GM21717 (cell line): ENCODE data around the gene TRAK1.

ENCODE experiments used
- ATAC-seq: cut with Tn5 transposase; IDR thresholded peaks from one replicate; pipeline ENCODE4 v1.9.1; 2021; ENCODE audit warnings: mild to moderate bottlenecking, moderate library complexity; ENCODE audit not compliant: unreplicated experiment

TRAK1 gene

DNA sequence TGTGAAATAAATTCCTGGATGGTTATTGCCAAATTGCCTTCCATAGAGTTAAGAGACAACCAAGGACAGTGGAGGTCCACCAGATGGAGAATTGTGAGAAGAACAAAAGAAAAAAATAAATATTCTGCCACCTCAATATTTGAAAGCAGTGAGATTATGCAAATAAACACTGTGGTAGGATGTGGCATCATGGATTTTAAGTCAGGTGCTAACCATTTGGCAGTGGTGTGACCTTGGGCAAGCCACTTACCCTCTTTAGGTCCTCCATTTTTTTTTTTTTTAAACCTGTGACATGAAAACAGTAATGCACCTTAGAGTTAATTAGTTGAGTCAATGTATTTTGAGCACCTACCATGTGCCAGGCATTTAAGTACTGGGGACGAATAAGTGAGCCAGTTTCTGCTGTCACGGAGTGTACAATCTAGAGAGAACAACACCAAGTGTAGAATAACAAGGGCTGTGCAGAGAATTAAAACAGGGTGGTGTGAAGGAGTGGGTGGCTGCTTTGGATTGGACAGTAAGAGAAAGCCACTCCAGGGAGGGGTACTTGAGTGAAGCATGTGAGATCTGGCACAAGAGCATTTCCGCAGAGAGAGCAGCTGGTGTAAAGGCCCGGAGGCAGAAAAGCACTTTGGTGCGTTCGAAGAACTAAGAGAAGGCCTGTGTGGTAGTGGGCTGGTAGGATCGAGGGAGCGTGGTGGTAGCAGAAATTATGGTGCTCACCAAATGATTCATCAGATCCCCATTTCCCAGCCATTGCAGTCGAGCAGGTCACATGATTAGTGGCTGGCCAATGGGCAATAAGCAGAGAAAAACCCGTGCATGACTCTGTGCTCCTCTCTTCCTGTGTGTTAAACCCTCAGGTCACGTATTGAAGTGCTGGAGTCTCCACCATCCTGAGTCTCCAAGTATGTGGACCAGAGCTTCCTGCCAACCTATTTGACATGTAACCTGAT lies 135.6 kb downstream of the TRAK1 start:
- ATAC-seq: no peak

DNA sequence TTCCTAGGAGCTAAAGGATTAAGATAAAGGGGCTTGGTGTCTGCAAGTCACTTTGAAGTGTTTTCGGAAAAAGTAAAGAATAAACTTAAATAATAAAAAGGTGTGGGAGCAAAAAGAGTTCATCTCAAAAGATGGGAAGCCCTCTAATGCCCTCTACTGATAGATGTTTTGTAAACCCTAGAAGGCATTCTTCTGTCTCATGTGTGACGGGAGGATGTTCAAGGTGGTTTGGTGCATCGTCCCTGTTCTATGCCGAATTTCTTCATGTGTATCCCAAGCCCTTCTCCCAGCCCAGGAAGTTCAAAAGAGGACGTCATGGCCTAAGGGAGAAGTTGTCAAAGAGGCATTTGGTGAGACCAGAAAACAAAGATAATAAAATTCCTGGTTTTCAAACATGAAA lies 137.6 kb downstream of the TRAK1 start:
- no peak for ATAC-seq

DNA sequence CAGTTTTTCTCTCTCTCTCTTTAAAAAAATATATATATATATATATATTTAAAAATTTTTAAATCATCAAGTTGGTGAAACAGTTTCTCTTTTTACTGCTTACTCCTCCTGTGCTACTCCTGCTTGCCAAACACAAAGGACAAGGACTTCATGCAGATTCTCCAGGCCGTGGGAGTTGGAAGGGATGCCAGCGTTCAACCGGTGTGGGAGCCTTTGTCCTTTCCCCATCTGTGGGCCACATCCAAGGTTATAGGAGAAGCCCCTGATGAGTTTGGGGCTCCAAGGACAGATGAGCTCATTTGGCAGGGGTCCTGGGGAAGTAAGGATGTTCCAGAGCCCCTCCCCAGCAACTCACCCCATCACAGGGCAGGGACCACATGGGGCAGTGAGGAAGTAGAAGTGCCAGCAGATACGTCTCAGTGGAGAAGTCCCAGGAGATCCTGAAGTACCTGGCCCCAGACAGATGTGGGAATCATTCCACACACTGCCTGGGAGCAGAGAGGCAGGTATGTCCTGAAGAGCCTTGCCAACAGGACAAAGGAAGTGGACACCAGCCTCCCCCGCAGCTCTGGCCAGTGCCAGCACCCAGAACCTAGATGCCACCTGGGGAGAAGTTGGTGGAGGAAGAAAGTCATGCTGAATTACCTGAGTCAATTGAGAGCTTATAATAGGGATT lies 138.2 kb downstream of the TRAK1 start:
- no peak for ATAC-seq

DNA sequence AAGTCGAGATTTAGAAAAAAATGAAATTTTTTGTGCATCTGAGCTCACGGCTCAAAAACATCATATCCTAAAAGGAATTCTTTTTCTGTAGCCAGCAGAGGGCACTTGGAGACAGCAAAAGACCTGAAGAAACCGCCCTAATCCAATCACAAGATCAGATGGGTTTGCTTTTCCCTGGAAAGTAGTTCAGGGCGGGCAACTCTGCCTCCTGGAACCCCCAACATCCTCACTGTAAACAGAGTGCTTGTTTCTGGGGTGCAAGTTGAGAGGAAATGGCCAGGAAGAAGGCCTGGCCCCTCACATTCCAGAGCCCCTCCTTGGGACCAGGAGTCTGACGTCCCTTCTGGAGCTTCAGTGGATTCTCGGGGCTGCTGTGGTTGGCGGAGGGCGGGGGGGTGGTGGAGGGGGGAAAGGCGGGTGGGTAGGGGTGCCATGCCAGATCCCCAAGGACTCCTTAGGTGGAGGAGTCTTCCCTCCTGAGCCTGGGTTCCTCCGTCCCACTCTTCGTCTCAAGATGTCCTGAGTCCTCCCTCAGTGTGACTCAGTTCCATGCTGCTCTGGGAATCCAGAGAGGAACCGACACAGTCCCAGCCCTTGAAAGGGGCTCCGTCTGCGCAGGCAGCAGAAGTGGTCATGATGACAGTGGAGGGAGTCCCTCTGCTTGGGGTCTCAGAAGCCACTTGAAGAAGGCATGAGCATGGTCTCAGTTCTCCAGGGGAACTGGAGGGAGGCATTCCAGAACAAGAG lies 139.0 kb downstream of the TRAK1 start:
- ATAC-seq: no peak

DNA sequence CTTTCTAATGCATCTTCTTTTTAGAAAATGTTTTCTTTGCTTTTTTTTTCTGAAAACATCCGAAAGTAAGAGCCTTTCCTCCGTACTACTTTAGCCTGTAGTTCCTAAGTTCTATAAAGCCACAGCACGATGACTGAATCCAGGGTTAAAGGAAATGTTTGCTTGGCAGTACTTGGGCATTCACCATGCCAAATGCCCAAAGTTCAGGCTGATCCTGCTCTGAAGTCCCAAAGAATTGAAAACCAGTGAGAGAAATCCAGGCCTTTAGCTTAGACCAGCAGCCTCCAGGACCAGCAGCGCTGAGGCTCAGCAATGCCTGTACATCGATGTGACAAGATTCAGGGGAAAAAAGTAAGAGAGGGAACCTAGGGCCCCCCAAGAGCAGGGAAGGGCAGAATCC lies 139.7 kb downstream of the TRAK1 start:
- no peak for ATAC-seq

DNA sequence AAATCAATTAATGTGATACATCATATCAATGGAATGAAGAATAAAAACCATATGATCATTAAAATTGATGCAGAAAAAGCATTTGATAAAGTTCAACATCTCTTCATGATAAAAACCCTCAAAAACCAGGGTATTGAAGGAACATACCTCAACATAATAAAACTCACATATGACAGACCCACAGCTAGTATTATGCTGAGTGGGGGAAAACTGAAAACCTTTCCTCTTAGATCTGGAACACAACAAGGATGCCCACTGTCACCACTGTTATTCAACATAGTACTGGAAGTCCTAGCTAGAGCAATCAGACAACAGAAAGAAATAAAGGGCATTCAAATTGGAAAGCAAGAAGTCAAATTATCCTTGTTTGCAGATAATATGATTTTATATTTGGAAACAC lies 144.4 kb downstream of the TRAK1 start:
- ATAC-seq: no peak

DNA sequence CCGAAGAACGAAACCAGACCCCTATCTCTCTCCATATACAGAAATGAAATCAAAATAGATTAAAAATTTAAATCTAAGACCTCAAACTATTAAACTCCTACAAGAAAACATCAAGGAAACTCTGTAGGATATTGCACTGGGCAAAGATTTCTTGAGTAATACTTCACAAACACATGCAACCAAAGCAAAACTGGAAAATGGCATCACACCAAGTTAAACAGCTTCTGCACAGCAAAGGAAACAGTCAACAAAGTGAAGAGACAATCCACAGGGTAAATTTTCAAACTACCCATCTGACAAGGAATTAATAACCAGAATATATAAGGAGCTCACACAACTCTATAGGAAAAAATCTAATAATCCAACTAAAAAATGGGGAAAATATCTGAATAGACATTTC lies 145.5 kb downstream of the TRAK1 start:
- ATAC-seq: no peak

DNA sequence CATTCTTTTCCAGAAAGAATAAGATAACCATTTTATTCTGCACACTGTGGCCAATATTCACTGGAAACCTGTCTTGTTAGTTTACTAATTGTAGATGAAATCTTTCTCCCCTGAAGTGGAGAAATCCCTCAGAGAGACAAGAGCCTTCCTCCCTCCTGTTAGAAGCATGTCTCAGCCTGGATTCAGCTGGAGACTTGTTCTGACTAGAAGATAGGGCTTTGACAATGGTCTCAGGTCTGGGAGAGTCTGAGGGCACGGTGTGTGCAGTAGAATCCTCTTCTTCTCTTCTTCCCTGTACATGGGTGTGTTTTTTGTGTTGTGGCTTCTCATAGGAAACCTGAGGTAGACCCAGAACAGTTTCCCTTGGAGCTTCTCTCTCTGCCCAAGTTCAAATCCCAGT lies 154.9 kb downstream of the TRAK1 start:
- no peak for ATAC-seq

DNA sequence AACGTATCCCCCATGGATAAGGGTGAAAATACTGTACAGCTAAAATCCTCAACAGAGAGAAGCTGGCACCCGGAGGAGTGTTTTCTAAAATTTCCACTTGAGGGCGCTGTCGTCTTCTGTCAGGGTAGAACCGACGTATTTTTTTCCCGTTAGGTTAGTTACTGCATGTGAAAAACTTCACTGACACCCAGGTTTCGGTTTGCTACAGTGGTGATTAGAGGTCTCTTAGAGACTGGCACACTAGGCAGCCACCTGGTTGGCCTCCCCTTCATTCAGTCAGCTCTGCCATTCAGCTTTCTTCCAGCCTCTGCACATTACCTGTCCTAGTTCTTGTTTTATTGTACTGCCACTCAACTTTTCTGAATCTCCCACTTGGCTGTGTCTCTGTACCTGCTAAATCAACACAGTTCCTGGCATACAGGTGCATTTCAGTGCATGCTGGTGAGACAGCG lies 156.4 kb downstream of the TRAK1 start:
- no peak for ATAC-seq

DNA sequence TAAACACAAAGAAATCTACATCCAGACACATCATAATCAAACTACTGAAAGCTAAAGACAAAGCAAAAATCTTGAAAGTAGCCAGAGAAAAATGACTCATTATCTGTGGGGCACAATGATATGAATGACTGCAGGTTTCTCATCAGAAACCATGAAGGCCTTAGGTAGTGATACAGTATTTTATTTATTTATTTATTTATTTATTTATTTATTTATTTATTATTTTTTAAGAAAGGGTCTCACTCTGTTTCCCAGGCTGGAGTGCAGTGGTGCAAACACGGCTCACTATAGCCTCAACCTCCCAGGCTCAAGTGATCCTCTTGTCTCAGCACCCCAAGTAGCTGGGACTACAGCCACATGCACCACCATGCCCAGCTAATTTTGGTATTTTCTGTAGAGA lies 159.6 kb downstream of the TRAK1 start:
- ATAC-seq: no peak

DNA sequence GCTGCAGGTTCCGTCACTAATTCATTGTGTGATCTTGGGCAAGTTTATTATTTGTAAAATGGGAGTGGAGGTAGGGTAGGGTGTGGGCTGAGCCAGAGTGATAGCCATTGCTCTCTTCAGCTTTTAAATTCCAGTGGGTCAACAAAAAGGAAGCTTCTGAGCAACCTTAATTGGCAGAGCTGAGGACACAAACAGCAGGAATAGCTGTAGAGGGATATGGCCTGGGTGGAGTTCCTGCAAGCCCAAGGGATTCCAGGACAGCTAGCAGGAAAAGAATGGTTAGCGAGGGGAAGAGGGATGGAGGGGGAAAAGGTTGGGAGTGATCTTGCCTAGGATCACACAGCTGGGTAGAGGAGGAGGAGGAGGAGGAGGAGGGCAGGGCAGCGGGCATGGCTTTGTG lies 163.4 kb downstream of the TRAK1 start:
- ATAC-seq: no peak

DNA sequence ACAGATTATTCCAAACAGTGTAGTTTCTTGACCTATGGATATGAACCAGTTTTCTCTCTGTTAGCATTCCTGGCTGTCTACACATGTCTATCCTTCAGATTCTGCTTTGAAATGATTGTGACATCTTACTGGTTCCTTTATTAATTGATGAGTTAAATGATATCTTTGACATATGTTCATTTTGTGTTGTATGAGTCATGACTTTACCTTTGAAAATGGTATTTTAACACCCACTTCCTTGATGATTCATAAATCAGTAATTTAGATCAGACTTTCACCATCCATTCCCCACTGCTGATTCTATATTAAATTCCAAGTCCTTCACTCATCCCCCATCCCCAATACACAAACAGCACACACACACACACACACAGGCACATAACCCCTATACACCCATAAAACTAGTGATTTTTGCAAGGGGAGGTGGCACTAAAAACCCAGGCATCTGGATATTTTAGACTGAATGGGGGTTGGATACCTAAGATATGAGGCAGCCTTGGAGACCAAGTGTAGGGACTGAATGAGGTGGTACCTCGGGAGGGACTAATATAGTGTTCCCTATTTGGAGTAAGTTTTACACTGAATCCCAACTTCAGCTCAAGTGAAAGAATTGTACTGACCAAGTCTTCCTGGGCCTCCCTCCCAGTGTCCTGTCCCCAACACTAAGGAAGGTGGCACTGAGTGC lies 165.1 kb downstream of the TRAK1 start:
- ATAC-seq: no peak

DNA sequence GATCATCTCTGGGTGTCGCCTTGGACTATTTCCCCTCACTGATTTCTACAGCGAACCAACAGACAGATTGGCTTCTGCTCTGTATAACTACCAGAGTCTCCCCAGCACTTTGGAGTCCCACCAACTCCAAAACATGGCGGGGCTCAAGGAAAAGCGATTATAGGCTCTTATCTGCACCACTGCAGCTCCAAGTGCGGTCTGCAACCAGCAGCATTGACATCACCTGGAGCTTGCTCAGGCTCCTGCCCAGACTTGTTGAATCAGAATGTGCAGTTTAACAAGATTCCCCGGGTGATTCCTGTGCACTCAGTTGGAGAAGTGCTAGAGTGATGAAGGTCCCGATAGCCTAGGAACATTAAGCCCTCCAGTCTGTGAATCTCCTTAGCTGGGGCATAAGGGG lies 165.8 kb downstream of the TRAK1 start:
- ATAC-seq: no peak

DNA sequence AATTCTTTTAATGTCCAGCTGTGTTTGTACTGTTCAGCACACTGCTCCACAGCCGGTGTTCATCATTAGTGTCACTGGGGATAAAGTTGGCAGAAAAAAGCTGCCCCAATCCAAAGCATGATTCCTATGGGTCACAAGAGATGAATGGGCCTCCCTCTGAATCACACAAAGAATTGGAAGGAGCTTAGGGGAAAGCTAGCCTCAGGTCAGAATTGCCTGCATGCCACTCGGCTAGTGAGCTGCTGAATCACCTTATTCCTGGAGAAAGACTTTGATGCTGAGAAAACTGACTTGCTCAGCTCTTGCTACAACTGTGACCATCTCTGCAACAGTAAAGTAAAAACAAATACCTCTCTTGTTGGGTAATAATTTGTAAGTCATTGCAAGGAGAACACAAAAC lies 171.4 kb downstream of the TRAK1 start:
- no peak for ATAC-seq

DNA sequence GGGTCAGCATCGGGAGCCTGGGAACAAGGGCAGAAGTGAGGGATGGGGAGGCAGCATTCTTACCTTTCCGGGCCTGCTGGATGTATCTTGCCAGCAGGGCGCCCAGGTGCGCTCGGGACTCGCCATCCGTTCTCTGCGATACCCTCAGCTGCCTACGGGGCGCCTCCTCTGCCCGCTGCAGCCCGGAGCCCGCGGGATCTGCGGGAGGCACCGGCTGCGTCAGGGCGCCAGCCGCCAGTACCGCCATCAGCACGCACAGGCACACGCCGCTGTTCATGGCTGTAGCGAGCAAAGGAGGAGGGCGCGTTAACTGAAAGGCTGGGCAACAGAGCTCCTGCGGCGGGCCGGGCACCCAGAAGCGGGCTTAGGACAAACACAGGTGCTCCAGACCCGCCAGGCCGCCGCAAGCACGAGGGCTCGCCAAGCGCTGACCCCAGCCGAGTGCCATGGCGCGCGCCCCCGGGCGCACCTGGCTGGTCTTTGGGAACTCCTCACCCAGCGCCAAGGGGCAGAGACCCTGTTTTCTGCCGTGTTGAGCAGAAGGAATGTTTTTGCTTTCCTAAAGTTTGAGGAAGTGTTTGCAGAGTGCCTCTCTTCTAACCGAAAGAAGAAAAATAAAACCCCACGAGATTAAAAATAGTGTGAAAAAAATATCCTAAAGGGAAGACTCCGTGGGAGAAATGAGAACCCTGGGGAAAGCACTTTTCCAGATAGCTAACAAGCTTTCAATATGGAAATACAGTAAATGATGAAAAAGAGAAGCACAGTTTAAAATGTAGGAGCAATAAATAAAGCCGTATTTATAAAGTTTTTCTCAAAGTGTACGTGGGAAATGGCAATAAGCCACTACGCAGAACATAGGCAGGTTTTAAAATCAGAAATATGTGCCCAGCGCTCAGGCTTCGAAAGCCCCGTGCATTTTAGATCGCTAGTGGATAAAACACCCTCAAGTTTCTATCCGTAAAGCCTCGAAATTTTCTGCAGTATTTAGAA lies 172.5 kb downstream of the TRAK1 start:
- ATAC-seq: no peak

DNA sequence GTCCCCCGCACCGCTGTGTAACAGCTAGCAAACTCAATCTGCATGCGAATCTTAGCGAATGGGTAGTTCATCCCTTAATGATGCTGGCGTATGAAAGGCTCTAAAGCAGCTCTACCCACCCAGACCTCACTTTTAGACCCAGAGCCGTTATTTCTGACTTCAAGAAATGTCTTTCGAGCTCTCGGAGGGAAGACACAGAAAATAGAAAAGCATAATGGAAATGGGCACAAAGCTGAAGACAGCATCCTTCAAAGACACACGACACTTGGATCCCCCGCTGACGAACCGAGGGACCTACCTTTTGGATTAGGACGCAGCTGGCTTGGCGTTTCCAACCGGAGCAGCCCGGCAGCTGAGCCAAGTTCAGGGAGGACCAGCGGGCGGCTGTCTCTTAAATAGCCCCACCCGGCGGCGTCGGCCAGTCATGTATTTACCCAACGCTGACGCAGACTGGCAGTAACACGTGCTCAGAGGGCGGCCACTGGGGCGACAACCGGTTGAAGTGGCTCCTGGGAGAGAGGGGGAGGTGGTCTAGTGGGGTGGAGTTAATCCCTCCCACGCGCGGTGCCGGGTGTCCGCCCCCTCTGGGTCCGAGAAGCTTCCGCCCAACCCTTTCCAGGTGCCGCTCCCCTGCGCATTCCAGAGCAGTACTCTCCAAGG lies 173.4 kb downstream of the TRAK1 start:
- ATAC-seq: no peak

DNA sequence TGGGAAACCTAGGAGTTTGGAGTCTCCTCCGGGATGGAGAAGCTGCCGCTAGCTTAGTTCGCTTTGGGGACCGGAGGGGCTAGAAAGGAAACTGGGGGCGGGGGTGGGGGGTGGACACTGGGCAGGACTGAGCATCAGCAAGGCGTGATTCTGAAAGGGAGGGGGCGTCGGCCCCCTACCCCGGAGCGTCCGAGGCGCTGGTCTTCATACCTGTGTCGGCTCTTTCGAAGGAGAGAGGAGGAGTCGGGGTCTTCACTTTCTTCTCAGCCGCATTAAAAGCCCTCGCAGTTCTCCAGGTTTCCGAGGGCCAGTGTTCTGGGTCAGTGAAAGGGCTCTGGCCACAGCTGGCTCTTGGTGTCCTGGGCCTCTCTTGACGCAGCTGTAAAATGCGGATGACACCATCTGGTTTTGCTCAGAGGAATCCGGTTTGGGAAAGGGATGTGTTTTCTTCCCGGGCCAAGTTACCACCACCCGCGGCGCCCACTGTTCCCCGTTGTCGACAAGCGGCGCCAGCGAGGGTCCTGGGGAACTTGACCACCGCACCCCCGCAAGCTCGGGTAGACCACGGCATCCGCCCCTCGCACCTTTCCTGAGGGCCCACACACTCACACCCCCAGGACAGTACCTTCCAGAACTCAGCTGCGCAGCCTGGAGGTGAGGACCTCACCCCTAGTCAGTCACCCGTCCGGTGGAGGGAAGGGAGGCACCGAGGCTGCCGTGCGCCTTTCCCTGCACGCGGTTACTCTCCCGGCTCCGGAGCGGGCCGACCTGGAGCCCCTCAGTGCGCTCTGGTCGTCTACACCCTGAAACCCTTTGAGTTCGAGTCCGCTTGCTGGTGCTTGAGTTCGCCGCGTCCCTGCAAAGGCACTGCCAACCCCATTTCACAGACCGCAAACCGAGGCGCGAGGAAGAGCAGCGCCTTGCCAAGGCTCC lies 174.2 kb downstream of the TRAK1 start:
- no peak for ATAC-seq

DNA sequence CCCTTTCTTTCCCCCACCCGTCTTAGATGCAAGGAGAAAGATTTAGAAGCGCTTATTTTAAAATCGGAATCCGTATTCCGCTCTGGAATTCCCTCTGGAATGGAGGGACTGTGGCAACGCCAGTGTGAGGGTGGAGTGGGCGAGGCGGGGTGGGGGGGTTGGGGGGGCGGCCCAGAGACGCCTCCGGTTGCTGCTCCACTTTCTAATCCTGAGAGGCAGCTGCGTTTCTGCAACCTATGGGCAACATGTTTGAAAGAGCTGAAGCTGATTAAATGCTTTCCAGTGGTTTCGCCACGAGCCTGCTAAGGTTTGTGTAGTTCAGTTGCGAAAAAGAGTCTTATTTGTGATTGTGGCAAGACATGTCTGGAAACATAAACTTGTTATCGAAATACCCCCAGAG lies 174.9 kb downstream of the TRAK1 start, which contains the start of gene CCK:
Gene CCK (minus strand): TSS at position 101 of the 400 bp plus-strand sequence. CDS start 2,555 bp downstream, outside the sequence.
- ATAC-seq: no peak
